Measurements from ENCODE around the gene ACTN2.
"Not testable (repeated sequence)": the region's sequence is repeated elsewhere in the genome, so short reads cannot be mapped to it uniquely, and the experiment has no call there.

The ACTN2 gene

GRCh38 chr1:236685917-236686814, at the start of gene ACTN2:
Gene ACTN2, plus strand, starts transcription at chr1:236686499. Its CDS starts 175 bp downstream, at chr1:236686674.
- no peak for DNase-seq (ENCODE audit: low read depth, low spot score)

DNA sequence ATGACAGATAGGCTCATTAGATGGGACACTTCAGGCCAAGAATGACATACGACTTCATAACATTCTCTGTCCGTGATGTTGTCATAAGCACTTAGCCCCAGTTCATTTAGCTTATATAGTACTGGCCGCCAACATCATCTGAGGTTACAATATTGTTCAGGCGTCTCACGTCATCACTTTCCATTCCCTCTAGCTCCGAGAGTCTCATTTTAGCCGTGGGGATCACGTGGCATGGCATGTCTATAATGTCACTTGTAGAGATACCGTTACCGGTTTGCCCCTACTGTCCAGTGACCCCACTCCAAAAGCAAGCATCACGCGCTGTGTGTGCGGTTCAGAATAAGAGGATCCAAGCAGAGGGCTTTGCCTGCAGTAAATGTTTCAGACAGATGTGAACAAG, 47.4 kb upstream of the ACTN2 start:
- no peak for DNase-seq (ENCODE audit: low read depth, low spot score)

DNA sequence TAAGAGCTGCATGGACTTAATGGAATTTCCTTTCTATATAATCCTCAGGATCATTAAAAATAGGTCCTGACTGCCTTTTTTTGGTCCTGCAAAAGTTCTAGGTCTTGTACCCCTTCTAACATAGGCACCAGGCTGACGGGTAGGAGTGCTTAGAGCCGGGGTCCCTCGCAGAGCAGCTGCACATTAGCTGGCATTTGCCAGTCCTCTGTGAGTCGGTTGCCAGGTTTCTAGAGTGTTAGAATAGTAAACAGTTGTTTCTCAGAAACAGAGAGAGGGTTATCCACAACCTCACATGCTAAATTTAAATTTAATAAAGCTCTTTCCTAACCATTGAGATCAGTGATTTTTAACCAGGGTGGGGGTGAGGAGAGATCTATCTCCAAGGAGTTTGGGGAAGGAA, 46.6 kb upstream of the ACTN2 start:
- DNase-seq (ENCODE audit: low read depth, low spot score) = no peak

DNA sequence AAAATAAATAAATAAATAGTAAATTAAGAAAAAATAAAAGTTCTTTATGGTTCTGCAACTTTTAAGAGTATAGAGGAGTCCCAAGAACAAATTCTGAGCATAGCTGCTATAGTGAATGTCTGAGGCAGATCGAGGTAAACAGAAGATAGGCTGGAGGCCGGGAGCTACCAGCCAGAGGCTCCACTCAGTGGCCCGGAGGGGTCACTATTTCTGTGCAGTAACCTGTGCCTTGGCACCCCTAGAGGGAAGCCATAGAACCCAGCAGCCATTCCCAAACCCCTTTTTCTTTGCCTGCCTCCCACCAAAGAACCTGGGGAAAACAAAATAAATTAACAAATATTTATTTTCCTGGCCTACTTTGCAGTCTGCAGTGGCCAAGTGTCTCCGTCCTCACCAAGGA, 43.5 kb upstream of the ACTN2 start:
- no peak for DNase-seq (ENCODE audit: low read depth, low spot score)

DNA sequence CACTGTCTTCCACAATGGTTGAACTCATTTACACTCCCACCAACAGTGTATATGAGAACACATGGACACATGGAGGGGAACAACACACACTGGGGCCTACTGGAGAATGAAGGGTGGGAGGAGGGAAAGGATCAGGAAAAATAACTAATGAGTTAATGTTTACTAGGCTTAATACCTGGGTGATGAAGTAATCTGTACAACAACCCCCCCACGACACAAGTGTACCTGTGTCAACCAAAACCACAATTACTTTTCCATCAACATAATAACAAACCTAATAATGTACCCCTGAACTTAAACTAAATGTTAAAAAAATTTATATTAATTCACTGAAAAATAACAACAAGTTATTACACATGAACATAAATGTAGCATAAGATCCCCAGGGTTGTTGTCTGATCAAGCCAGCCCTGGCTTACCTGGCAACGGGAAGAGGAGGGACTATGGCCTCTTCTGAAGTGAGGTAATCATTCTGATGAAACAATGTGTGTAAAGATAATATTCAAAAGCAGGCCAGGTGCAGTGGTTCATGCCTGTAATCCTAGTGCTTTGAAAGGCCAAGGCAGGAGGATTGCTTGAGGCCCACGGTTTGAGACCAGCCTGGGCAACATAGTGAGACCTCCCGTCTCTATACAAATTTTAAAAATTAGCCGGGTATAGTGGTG, 41.2 kb upstream of the ACTN2 start:
- no peak for DNase-seq (ENCODE audit: low read depth, low spot score)

- DNase-seq (ENCODE audit: low read depth, low spot score) = no peak
Measured at GRCh38 chr1:236654511-236654910, 31.8 kb upstream of the ACTN2 start.

GRCh38 chr1:236654957-236655356, 31.3 kb upstream of the ACTN2 start:
- DNase-seq (ENCODE audit: low read depth, low spot score) = no peak

- DNase-seq (ENCODE audit: low read depth, low spot score) = no peak
Measured at GRCh38 chr1:236657398-236657797, 28.9 kb upstream of the ACTN2 start.

DNA sequence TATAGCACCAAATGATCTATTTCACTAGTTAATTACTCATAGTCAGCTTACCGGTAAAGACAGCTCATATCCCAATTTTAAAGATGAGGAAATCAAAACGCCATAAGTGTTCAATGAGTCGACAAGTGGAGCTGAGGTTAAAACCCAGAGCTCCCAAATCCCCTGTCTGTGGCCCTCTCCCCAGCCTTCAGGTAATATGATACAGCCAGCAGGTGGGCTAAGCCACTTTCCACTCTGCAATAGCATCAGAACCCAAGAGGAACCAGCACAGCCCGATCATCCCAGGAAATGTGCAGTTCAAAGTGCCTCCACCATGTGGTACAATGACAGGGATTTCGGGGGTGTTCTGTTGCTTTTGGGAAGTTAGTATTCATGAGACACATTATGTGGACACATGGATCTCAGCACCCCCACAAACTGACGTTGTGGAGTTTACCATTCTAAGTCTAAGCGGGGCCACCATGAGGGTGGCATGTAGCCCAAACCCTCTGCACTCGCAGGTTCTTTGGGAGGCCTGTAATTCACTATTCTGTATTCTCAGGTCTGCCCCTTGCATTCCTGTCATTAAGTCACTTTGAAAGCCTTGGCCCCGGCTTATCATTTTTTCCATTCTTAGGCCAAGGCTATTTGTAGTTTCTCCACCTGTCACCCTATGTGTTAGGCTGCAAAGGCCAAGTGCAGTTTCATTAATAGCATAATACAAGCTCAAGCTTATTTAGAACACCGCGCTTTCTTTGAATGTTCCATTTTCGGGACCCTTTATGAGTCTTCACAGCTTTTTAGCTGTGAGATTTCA, 26.3 kb upstream of the ACTN2 start:
- no peak for DNase-seq (ENCODE audit: low read depth, low spot score)

GRCh38 chr1:236663934-236664333, 22.4 kb upstream of the ACTN2 start:
- no peak for DNase-seq (ENCODE audit: low read depth, low spot score)

- DNase-seq (ENCODE audit: low read depth, low spot score) = not testable (repeated sequence)
Measured at GRCh38 chr1:236668909-236669308, 17.4 kb upstream of the ACTN2 start.

- DNase-seq (ENCODE audit: low read depth, low spot score) = no peak
Measured at GRCh38 chr1:236670060-236670459, 16.2 kb upstream of the ACTN2 start.

DNA sequence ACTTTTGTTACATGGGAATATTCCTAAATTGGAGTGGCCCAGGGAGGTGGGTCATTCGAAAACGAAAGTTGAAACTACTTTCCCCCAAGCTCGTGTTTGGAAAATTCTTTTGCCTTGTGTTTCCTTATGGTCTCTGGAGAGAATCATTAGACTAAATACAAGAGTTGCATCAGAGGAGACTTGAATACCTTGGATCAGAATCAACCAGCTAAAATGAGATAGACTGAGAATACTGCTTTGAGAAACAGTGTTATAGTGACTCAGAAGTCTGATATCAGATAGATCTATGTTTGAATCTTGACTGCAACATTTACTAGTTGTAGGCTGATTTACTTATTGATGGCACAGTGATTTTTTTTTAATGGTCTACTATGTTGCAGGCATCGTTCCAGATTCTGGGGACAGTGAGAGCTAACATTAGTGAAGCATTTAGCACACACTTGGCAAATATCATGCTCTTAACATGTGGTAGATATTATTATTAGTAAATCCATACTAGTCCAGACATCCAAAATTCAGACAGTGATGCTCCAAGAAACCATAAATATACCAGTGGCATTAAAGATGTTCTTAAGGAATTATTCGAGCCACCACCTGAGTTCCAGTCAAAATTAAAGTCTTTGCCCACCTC, 12.9 kb upstream of the ACTN2 start:
- DNase-seq (ENCODE audit: low read depth, low spot score) = no peak

DNA sequence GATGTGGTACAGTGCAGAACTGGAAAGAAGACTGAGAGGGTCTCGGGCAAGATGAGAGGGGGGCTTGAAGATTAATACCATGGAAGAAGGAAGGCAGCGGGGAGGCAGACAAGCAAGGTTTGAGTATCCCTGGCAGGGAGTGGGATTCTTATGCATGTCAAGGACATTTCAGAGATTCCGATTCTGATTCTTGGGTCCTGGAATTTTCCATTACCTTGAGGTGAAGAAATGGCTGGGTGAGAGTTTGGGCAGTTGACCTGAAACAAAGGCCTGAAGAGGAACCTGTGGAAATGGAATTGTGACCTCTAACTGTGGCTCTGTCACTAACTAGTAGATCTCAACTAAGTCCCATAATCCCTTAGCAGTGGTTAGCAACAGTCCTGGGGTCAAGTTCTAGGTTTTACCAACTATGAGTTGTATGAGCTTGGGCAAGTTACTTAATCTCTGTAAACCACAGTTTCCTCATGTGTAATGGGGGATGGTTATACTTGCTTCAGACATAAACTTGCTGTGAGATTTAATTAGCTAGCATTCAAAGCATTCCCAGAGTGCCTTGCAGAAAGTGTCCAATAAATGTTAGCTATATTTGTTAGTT, 8.6 kb upstream of the ACTN2 start:
- no peak for DNase-seq (ENCODE audit: low read depth, low spot score)

GRCh38 chr1:236681219-236681618, 5.1 kb upstream of the ACTN2 start:
- no peak for DNase-seq (ENCODE audit: low read depth, low spot score)

DNA sequence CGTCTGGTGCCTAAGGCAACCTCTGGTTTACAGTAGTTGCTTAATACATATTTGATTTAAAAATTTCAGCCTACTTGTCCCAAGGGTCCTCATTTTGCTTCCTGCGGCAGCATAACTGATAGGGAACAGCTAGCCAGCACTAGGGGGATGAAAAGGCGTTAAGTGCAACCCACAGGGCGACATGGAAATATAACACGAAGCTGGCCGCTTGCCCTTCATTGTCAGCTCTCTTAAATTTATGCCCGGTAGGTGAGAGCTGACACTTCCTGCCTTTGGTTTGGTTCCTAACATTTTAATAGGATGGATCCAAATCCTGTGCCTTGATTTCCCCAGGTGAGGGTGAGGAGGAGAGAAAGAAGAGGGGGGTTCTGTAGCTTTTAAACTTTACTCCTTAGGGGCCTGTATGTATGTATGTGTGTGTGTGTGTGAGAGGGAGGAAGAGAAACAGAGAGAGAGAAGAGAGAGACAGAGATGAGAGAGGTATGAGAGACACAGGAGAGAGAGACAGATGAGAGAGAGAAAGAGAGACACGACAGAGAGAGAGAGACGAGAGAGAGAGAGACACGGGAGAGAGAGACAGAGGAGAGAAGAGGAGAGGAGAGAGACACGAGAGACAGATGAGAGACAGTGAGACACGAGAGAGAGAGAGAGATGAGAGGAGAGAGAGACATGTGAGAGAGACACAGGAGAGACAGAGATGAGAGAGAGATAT, 938 bp upstream of the ACTN2 start:
- no peak for DNase-seq (ENCODE audit: low read depth, low spot score)

DNA sequence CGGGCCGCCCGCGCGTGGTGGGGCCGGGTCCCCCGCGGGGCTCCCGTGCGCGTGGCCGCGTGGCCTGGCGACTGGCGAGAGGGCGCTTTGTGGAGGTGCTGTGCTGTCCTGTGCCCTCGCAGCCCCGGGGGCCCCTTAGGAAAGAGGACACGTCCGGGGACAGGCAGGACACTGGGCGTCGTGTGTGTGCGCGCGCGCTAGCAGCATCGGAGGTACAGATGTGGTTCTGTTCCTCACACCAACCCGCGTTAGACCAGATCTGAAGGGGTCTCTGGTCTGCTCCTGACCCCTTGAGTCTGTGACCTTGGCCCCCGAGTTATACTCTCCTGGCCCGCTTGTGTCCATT, 489 bp downstream of the ACTN2 start:
- no peak for DNase-seq (ENCODE audit: low read depth, low spot score)

DNA sequence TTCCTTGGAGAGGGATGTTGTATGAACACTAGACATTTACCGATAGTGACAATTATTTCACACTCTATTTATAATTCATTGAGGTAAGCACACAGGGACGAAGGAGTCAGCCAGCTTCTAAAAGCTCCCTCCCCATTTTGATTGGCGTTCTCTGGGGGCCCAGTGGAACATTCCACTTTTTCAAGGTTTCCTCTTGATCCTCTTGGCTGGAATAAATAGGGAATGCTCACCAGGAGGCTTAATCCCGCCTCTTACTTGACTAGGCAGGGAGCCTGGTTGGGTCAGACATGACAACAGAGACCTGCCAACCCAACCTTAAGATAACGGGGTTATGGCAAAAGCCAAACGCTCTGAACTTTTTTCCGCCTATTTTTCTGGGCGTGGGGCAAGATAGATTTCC, 974 bp downstream of the ACTN2 start:
- DNase-seq (ENCODE audit: low read depth, low spot score) = no peak

DNA sequence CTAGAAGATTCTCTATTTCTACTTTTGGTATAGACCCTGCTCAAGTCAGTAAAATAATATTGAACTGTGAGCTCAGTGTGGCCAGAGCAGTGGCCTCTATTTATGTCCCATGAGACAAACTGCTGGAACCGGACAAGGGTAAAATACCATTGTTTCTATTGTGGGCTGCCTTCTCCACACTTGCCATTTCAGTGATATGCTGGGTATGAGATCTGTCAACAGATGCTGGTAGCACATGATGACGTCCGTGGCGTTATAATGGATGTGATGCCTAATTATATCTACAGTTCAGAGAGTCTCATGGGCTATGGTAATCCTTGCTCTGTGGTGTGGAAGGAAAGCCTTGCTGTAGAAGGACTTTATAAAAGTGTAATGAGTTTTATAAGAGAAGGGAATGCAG, 2.4 kb downstream of the ACTN2 start:
- no peak for DNase-seq (ENCODE audit: low read depth, low spot score)

DNA sequence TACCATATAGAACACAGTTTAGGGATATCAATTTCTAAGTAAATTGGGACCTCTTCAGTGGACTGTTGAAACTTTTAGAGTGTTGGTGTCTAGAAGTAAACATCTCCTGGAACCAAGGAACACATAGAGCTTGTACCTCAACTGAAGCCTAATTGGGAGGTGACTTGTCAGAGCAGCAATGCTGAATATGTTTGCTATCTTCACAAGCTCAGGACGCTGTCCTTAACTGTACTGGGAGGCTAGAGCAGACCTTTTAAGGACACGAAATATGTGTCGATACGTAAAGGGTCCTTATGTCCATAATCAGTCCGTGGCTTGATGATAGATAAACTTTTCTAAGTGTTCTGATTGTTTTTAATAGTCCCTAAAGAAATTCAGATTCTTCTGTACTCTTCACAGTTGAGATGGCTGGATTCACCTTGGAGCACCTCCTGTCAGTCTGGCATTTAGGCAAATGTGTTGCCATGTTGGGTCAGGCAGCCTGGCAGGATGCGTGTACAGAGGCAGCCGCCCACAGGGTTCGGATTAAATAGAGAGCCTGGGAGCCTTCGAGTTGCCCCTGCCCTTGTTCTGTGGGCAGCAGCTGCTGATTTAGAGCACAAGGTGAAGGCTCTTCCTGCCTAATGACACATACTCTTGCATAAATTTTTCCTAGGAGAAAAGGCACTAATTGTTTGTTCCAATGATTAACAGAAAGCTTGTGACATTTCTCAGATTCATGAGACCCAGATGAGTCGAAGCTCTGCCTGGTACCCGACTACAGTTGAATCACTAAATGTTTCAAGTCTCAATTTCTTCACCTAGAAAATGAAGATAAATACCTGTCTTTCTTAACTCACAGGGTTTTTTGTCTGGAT, 3.6 kb downstream of the ACTN2 start:
- DNase-seq (ENCODE audit: low read depth, low spot score) = no peak
